Hepatocyte (in vitro differentiated cells): Measurements from ENCODE around the gene GPR39.

ENCODE experiments used
- EZH2 ChIP-seq: fragments of 200-600 bp; sonication (generic); IDR thresholded peaks from 2 replicates; pipeline ENCODE4 v1.6.1; 2016; ENCODE audit warnings: antibody characterized with exemption, mild to moderate bottlenecking, borderline replicate concordance
- TF ChIP-seq, protein P1 (sequence below): fragments of 200-600 bp; sonication (generic); IDR thresholded peaks from 2 replicates; pipeline ENCODE4 v1.5.1; 2016; ENCODE audit warnings: antibody characterized with exemption, mild to moderate bottlenecking; ENCODE audit not compliant: poor library complexity

DNA sequence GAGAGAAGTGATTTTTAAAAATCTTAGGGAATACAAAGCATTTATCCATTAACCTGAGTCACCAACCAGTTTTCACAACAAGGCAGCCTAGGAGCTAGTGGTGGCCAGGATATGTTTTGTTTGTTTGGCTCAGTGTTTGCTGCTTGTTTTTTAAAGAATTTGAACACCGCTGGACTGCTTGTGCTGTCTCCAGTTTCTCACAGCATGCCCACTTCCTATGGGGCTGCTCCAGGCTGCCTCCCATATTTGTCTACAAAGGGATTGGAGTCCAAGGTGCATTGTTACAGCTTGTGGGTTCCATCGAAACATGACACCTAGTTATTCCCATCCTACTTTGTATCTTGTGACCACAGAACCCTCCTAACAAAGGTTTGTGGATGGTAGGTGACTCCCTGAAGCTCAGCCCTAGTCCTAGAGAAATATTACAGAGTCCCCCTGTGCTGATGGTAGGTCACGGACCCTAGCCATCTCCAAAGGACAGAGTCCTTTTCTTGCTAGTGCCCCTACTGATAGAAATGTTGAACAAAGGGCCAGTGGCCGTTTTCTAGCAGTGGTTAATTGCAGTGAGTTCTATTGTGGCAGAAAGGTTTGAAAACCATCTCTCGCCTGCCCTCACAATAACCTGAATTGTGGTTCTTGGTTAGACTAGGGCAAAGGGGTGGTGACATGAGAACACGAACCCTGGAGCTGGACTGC, 23.2 kb downstream of the GPR39 start:
- TF ChIP-seq, protein P1, sequence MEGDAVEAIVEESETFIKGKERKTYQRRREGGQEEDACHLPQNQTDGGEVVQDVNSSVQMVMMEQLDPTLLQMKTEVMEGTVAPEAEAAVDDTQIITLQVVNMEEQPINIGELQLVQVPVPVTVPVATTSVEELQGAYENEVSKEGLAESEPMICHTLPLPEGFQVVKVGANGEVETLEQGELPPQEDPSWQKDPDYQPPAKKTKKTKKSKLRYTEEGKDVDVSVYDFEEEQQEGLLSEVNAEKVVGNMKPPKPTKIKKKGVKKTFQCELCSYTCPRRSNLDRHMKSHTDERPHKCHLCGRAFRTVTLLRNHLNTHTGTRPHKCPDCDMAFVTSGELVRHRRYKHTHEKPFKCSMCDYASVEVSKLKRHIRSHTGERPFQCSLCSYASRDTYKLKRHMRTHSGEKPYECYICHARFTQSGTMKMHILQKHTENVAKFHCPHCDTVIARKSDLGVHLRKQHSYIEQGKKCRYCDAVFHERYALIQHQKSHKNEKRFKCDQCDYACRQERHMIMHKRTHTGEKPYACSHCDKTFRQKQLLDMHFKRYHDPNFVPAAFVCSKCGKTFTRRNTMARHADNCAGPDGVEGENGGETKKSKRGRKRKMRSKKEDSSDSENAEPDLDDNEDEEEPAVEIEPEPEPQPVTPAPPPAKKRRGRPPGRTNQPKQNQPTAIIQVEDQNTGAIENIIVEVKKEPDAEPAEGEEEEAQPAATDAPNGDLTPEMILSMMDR, result no peak
- no peak for TF ChIP-seq EZH2
